ENCODE measurements around the gene SLC30A5.
"Not testable (repeated sequence)": the region's sequence is repeated elsewhere in the genome, so short reads cannot be mapped to it uniquely, and the experiment has no call there.

SLC30A5 gene

DNA sequence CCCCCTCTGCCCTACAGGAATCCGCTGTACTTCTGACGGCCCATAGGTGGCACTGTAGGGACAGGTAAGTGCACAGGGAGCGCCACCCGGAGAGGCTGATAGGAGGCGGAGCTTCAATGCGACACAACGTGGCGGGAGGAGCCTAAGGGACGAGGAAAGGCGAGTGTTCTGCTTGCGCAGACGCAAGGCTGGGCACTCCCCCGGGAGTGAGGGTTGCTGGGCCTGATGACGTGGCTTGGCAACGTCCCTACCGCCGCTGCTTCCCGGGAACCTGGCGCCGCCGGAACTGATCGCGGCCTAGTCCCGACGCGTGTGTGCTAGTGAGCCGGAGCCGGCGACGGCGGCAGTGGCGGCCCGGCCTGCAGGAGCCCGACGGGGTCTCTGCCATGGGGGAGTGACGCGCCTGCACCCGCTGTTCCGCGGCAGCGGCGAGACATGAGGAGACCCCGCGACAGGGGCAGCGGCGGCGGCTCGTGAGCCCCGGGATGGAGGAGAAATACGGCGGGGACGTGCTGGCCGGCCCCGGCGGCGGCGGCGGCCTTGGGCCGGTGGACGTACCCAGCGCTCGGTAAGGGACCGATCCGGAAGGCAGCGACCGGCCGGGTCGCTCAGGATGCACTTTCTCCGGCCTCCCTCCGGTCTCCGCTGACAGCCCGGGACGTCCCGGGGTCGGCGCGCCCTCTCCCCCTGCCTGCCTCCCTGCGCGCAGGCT lies at the start of gene SLC30A5:
SLC30A5 (plus strand) TSS at position 244 of the 712 bp plus-strand sequence; CDS start at position 486, 242 bp downstream.
- DNase-seq (ENCODE audit: extremely low spot score, insufficient read length, low read depth) (peak; percentile 96), FAIRE-seq (peak; percentile 99)

DNA sequence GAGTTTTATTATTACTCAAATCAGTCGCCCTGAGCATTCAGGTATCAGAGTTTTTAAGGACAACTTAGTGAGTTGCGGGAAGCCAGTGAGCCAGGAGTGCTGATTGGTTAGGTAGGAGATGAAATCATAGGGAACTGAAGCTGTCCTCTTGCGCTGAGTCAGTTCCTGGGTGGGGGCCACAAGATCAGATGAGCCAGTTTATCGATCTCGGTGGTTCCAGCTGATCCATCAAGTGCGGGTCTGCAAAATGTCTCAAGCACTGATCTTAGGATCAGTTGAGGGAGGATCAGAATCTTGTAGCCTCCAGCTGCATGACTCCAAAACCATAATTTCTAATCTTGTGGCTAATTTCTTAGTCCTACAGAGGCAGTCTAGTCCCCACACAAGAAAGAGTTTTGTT lies 48.6 kb upstream of the SLC30A5 start:
- DNase-seq (ENCODE audit: extremely low spot score, insufficient read length, low read depth); FAIRE-seq: not testable (repeated sequence)

DNA sequence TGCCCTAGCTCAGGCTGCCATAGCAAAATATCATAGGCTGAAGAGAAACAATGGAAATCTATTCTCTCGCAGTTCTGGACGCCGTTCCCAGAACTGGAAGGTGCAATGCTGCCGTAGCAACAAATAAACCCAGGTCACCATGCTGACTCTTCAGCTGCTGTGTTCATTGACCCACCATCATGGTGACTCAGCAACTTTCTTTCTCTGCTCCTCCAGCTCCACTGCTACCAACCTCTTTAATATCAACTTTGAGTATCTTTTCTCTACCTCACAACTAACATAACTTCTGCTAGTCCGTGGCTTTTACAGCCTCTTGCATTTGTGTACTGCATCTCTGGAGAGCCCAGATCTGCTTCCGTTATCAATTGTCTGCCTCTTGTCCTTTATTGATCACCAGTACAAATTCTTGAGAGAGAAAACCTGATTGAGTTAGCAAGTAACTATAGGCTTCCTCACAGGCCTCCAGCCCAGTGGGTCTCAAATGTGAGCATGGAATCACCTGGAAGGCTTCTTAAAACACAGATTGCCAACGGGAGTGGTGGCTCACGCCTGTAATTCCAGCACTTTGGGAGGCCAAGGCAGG lies 47.3 kb upstream of the SLC30A5 start:
- FAIRE-seq: no peak
- DNase-seq (ENCODE audit: extremely low spot score, insufficient read length, low read depth): no peak

DNA sequence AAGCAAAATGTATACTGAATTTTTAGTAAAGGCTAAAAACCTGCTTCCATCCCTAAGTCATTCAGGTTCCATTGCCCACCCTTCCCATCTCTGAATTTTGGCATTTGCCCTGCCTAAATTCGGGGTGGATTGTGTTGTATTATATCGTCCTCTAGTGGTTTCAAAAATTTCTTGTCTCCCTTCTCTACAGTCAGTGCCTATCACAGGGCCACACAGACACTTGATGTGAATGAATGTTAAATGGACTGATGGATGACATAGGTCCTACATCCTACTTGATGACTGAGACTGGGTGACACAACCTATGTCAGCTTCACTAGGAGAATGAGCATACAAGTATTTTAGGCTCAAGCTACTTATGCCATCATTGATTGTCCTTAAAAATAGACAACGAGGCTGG lies 45.6 kb upstream of the SLC30A5 start:
- no peak for DNase-seq (ENCODE audit: extremely low spot score, insufficient read length, low read depth)
- no peak for FAIRE-seq

DNA sequence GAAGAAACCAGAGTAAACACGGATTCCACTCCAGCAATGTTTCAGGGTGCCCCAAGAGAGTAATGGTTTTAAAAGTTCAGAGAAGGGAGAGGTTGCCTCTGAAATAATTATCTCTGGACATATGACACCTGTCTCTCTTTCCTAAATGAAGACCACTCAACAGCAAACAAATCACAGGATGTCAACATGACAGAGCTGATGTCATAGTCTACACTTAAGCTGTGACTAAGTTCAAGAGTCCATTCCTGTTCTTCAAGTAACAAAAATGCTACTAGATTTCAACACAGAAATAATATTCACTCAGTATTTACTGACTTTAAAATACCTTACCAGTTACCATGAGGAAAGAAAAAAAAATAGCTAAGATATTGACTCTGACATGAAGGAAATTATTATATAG lies 44.7 kb upstream of the SLC30A5 start:
- DNase-seq (ENCODE audit: extremely low spot score, insufficient read length, low read depth) (no peak), FAIRE-seq (no peak)

DNA sequence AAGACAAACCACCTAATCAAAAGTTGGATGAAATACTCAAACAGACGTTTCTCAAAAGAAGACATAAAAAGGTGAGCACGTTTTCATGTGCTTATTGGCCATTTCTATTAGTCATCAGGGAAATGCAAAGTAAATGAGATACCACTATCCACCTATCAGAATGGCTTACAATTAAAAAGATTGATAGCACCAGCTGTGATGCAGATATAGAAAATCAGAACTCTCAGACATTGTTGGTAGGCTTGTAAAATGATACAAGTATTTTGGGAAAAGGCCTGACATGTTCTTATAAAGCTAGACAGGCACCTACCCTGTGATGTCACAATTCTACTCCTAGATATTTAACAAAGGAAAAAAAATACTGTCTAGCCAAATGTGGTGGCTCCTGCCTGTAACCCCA lies 44.0 kb upstream of the SLC30A5 start:
- DNase-seq (ENCODE audit: extremely low spot score, insufficient read length, low read depth): no peak
- FAIRE-seq: no peak

DNA sequence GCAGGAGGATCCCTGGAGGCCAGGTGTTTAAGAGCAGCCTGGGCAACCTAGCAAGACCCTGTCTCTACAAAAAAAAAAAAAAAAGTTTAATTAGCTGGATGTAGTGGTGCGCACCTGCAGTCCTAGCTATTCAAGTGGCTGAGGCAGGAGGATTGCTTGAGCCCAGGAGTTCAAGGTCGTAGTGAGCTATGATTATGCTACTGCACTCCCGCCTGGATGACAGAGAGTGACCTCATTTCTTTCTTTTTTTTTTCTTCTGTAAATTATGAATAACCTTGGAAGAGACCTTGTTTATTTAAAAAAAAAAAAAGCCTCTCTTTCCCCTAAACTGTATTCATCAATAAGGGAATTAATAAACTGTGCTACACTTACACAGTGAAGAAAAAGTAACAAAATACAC lies 43.6 kb upstream of the SLC30A5 start:
- no peak for FAIRE-seq
- no peak for DNase-seq (ENCODE audit: extremely low spot score, insufficient read length, low read depth)

DNA sequence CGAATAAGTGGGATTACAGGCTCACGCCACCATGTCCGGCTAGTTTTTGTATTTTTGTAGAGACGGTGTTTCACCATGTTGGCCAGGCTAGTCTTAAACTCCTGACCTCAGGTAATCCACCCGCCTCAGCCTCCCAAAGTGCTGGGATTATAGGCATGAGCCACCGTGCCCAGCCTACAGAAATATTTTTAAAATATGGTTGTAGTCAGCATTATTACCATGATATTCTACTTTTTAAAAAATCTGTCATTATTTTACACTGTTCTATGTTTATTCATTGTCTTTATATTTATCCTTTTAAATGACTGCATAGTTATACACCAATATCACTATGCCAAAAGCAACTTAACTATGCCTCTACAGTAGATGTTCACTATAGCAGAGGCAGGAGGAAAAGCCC lies 41.6 kb upstream of the SLC30A5 start:
- DNase-seq (ENCODE audit: extremely low spot score, insufficient read length, low read depth) (no peak), FAIRE-seq (no peak)

DNA sequence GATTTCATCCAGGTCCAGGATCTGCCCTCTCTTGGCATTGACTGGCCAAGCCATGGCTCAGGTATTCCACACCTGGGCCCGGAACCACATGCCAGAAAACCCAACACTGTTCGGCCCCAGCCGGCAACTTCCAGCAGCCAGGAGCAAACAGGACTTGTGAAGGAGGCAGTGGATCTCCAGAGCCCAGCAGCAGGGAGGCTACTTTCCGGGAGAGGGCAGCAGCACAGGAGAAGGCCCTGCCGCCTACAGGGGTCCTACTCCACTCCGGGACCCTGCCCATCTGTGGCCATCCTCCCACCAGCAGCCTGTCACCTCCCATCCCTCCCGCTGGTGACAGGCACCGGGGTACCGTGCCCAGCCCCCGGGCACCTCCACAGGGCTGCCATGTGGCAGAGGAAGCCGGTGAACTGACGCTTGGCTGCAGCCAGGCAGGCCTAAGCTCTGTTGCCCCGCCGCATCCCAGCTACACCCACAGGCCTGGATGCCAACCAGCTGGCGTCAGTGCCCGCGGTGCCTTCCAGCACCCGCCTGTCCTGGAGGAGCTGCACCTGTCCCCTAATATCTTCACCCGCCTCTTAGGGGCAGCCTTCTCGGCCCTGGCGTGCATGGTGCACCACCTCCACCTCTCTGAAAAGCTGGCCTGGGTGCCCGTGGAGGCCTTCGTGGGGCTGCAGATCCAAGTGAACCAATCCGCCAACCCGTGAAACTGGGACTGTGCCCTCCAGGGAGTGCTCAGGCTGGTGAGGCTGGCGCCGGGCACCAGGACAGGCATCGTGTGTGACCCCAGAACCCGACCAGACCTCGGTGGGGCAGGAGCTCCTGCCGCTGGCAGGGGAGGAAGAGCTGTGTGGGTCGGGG lies 18.9 kb upstream of the SLC30A5 start:
- FAIRE-seq: no peak
- no peak for DNase-seq (ENCODE audit: extremely low spot score, insufficient read length, low read depth)

DNA sequence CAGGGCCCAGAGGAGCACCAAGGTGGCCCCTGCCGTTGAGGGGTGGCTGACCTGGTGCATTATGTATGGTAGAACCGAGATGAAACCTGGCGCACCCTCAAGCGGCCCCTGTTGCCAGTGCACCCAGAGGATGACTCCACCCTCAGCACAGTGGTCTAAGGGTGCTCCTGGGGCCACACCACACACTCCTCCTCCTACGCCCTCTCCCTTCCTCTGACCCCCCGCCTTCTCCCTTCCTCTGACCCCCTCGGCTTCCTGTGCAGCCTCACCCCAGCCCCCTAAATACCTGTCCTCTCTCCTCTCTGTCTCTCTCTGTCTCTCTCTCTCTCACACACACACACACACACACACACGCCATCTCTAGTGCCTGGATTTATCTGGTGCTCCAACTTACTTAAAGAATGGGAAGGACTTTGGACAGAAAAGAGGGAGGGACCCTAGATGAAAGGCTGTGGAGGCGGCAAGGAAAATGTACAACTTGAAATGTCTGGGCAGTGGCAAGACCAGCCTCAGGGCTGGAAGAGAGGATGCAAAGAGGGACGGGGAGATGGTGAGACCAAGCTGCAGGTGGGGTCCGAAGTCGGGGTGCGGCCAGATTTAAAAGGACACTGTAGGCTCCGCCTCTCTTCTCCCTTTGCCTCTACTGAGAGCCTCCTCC lies 18.2 kb upstream of the SLC30A5 start:
- FAIRE-seq (no peak), DNase-seq (ENCODE audit: extremely low spot score, insufficient read length, low read depth) (no peak)

DNA sequence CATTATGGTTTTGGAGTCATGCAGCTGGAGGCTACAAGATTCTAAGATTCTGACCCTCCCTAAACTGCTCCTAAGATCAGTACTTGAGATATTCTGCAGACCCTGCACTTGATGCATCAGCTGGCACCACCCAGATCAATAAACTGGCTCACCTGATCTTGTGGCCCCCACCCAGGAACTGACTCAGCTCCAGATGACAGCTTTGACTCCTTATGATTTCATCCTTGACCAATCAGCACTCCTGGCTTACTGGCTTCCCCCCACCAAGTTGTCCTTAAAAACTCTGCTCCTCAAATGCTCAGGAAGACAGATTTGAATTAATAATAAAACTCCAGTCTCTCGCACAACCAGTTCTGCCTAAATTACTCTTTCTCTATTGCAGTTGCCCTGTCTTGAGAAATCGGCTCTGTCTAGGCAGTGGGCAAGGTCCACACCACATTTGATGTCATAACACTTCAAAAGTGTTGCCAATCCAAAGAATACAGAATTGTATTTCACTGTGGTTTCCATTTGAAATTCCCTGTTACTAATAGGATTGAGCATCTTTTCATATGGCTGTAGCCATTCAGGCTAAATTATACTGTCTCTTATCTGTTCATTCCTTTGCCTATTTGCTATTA lies 14.8 kb upstream of the SLC30A5 start:
- FAIRE-seq (no peak), DNase-seq (ENCODE audit: extremely low spot score, insufficient read length, low read depth) (no peak)

DNA sequence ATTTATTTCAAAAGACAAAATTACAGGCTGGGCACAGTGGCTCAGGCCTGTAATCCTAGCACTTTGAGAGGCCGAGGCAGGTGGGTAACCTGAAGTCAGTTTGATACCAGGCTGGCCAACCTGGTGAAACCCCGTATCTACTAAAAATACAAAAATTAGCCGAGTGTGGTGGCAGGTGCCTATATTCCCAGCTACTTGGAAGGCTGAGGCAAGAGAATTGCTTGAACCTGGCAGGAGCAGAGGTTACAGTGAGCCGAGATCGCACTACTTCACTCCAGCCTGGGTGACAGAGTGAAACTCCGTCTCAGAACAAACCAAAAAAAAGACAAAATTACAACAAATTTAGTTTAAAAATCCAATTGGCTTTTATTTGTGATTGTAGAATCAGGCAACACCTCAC lies 14.3 kb upstream of the SLC30A5 start:
- FAIRE-seq: no peak
- DNase-seq (ENCODE audit: extremely low spot score, insufficient read length, low read depth): no peak

DNA sequence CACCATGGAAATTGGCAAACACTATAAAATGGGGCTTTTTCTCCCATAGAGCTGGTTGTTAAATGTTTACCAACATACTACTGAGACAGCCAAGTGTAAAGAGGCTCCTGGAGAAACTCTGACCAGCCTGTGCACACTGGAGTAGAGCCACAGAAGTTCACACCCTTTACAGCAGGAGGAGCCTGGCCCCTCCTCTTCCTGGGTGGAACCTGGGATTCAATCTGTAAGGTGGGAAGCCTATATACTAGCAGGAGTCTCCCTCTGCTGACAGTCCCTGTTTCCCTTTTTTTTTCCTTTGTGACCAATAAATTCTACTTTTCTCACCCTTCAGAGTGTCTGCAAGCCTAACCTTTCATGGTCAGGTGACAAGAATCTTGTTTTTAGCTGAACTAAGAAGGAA lies 10.4 kb upstream of the SLC30A5 start:
- FAIRE-seq (no peak), DNase-seq (ENCODE audit: extremely low spot score, insufficient read length, low read depth) (no peak)

DNA sequence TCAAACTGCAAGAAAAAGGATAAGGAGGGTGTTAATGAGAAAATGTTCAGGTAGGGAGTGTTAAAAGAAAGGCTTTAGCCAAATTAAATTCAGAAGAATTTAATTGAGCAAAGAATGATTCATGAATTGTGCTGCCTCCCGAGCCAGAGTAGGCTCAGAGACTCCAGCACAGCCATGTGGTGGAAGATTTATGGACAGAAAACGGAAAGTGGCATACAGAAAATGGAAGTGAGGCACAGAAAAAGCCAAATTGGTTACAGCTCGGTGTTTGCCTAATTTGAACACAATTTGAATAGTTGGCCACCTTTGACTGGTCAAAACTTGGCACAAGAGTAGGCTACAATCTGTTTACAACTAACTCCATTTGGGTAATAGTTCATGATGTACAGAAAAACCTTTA lies 9.6 kb upstream of the SLC30A5 start:
- FAIRE-seq (no peak), DNase-seq (ENCODE audit: extremely low spot score, insufficient read length, low read depth) (no peak)

DNA sequence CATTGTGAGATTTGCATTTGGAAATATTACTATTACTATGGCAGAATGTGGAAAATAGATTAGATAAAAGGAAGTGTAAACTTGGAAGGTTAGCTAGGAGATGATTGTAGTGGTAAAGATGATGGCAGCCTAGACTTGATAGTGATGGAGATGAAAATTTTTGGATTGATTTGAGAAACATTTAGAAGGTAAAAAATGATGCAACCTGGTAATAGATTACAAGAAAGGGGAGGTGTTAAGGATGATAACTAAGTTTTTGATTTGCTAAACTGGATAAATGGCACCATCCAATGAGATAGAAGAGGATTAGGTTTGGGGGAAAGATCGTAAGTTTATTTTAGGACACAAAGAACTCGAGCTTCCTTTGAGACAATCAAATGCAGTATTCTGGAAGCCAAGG lies 8.9 kb upstream of the SLC30A5 start:
- DNase-seq (ENCODE audit: extremely low spot score, insufficient read length, low read depth): no peak

DNA sequence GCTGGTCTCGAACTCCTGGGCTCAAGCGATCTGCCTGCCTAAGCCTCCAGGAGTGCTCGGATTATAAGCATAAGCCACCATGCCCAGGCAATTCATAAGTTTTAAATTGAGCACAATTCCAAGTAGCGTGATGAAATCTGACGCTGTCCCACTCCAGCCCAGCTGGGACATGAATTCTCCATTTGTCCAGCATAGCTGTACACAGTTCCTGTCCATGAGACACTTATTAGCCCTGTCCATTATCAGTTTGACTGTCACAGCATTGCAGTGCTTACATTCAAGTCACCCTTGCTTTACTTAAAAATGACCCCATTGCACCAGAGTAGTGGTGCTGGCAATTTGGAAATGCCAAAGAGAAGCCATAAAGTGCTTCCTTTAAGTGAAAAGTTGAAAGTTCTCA lies 7.6 kb upstream of the SLC30A5 start:
- FAIRE-seq: no peak
- no peak for DNase-seq (ENCODE audit: extremely low spot score, insufficient read length, low read depth)

More for the DNA sequence above, 8.9 kb upstream of the SLC30A5 start:
- no peak for FAIRE-seq

DNA sequence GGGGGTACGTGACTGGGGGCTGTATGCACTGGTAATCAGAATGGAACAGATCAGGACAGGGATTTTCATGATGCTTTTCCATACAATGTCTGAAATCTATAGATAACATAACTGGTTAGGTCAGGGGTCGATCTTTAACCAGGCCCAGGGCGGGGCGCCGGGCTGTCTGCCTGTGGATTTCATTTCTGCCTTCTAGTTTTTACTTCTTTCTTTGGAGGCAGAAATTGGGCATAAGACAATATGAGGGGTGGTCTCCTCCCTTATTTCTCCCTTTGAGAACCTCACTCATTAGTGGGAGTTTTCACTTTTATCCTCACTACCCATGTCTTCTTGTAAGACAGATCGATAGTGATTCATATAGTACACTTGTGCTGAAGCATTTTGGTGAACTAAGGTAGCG lies 5.8 kb upstream of the SLC30A5 start:
- not testable (repeated sequence) for FAIRE-seq; DNase-seq (ENCODE audit: extremely low spot score, insufficient read length, low read depth)

DNA sequence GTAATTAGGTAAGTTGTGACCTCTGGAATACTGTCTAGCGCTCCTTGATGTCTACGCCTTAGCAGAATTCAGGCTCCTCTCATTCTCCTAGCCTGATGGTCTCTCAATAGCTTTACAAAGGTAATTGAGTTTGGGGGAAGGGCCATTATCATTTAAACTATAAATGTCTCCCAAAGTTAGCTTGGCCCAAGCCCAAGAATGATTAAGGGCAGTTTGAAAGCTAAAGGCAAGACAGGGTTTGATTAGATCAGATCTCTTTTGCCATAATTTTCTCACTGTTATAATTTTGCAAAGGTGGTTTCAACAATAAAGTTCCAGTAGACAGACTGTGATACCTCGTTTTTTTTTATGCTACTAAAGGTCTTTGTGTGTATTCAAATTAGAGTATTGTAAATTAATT lies 3.7 kb upstream of the SLC30A5 start:
- FAIRE-seq: no peak

DNA sequence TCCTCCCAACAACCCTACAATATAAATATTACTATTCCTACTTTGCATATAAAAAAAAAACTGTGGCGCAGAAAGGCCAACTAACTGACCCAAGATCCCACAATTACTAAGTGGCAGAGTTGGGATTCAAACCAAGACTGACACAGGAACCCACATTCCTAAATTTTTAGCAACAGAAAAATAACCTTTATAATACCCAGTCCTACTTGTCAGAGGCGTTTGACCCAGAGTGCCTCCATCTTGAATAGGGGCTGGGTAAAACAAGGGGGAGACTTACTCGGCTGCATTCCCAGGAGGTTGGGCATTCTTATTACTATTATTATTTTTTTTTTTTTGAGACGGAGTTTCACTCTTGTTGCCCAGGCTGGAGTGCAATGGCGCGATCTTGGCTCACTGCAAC lies 2.0 kb upstream of the SLC30A5 start:
- FAIRE-seq (no peak), DNase-seq (ENCODE audit: extremely low spot score, insufficient read length, low read depth) (no peak)

More for the DNA sequence above, 3.7 kb upstream of the SLC30A5 start:
- no peak for DNase-seq (ENCODE audit: extremely low spot score, insufficient read length, low read depth)

DNA sequence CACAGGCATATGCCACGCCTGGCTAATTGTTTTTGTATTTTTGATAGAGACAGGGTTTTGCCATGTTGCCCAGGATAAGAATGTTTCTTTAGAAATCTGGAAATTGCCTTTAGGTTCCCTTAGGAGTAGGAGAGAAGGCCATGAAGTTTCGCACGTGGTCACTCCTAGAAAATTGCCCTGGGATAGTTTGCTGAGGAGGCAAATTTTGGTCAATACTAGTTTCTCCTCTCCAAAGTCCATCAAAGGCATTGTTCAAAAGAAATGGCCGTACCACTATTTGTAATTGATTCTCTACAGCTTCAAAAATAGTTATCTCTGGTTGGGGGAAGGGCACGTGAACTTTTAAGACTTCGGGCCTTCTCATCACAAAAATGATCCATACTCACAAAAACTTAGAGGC lies 845 bp upstream of the SLC30A5 start:
- FAIRE-seq: no peak
- DNase-seq (ENCODE audit: extremely low spot score, insufficient read length, low read depth): no peak
